ENCODE data around the gene TBX18. TPM values are rescaled to one million over a fixed set of nuclear protein-coding genes. Genes with fewer than 3 reads are reported as not detected.

The TBX18 gene
- total RNA-seq, 1 experiment from 2014 or later: not detected

DNA sequence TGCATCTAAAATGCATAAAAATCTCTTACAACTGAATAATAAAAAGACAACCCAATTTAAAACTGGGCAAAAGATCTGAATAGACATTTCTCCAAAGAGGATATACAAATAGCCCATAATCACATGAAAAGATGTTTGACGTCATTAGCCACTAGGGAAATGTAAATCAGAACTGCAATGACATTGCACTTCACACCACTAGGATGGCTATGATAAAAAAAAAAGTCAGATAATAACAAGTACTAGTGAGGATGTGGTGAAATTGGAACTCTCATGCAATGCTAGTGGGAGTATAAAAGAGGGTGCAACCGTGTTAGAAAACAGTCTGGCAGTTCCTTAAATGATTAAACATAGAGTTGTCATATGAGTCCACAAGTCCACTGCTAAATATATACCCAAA lies 24.3 kb upstream of the TBX18 start:
- no peaks in the 10 kb centered on the region for H3K9me3 ChIP-seq
- H3K4me3 Mint-ChIP-seq (ENCODE audit: unreplicated experiment): no peak overlapping the region
- H3K27ac Mint-ChIP-seq (ENCODE audit: unreplicated experiment): no peak overlapping the region
- no peaks in the 10 kb centered on the region for H3K9me3 Mint-ChIP-seq (ENCODE audit: unreplicated experiment)
- H3K4me3 ChIP-seq (ENCODE audit: low read depth, low read length): no peak overlapping the region
- H3K27me3 ChIP-seq (replicated peaks; ENCODE audit: control insufficient read depth, insufficient read depth, low read length): no peaks in the 10 kb centered on the region
- intact Hi-C loops (cut with micrococcal nuclease; ENCODE audit: unreplicated experiment): no loop called here
- H3K27me3 Mint-ChIP-seq (ENCODE audit: insufficient read depth, unreplicated experiment): peaks cover 5% of the 10 kb centered on the region
- H3K36me3 Mint-ChIP-seq (ENCODE audit: insufficient read depth, unreplicated experiment): no peaks in the 10 kb centered on the region
- TF ChIP-seq, protein P1, sequence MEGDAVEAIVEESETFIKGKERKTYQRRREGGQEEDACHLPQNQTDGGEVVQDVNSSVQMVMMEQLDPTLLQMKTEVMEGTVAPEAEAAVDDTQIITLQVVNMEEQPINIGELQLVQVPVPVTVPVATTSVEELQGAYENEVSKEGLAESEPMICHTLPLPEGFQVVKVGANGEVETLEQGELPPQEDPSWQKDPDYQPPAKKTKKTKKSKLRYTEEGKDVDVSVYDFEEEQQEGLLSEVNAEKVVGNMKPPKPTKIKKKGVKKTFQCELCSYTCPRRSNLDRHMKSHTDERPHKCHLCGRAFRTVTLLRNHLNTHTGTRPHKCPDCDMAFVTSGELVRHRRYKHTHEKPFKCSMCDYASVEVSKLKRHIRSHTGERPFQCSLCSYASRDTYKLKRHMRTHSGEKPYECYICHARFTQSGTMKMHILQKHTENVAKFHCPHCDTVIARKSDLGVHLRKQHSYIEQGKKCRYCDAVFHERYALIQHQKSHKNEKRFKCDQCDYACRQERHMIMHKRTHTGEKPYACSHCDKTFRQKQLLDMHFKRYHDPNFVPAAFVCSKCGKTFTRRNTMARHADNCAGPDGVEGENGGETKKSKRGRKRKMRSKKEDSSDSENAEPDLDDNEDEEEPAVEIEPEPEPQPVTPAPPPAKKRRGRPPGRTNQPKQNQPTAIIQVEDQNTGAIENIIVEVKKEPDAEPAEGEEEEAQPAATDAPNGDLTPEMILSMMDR (IDR thresholded peaks at IDR 0.05; ENCODE audit: insufficient read depth in 1 of 2, low read depth in 1 of 2, low read length in 1 of 2, severe bottlenecking in 1 of 2, unreplicated experiment in 1 of 2): no peak
- DNase-seq: no peak
- no peaks in the 10 kb centered on the region for H3K4me1 Mint-ChIP-seq (ENCODE audit: low read depth, unreplicated experiment)
- no peaks in the 10 kb centered on the region for H3K4me1 ChIP-seq
- POLR2A ChIA-PET: no interaction called here
- CTCF ChIA-PET: no interaction called here
- no TSS peak for BruUV-seq (replicated peaks)
- no peaks in the 10 kb centered on the region for H3K36me3 ChIP-seq (ENCODE audit: control insufficient read depth, insufficient read depth, low read length)

DNA sequence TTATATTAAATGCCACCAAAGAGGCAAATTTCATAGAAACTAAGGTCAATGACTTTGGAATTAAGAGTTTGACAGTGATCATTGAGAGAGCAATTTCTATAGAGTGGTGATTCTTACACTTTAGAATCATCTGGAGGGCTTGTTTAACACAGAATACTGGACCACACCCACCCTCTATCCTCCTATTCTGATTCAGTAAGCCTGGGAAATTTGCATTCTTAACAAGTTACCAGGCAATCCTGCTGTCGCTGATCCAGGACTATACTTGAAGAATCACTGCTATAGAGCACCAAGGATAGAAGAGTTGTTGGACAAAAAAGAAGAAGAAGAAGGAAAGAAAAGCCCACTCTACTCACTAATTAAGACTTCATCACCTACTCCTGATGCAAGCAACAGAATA lies 21.3 kb upstream of the TBX18 start:
- intact Hi-C loops (cut with micrococcal nuclease; ENCODE audit: unreplicated experiment): no loop called here
- Mint-ChIP-seq H3K27me3 (ENCODE audit: insufficient read depth, unreplicated experiment) (peaks cover 4% of the 10 kb centered on the region), H3K27ac (ENCODE audit: unreplicated experiment) (no peak overlapping the region), H3K4me3 (ENCODE audit: unreplicated experiment) (no peak overlapping the region), H3K36me3 (ENCODE audit: insufficient read depth, unreplicated experiment) (no peaks in the 10 kb centered on the region), H3K9me3 (ENCODE audit: unreplicated experiment) (no peaks in the 10 kb centered on the region), H3K4me1 (ENCODE audit: low read depth, unreplicated experiment) (no peaks in the 10 kb centered on the region)
- no peaks in the 10 kb centered on the region for H3K36me3 ChIP-seq (ENCODE audit: control insufficient read depth, insufficient read depth, low read length)
- no peaks in the 10 kb centered on the region for H3K9me3 ChIP-seq
- H3K27me3 ChIP-seq (replicated peaks; ENCODE audit: control insufficient read depth, insufficient read depth, low read length): no peaks in the 10 kb centered on the region
- no peak overlapping the region for H3K4me3 ChIP-seq (ENCODE audit: low read depth, low read length)
- ChIA-PET CTCF (no interaction called here), POLR2A (no interaction called here)
- no peak for DNase-seq
- BruUV-seq (replicated peaks): no TSS peak
- TF ChIP-seq, protein P1 (IDR thresholded peaks at IDR 0.05; ENCODE audit: insufficient read depth in 1 of 2, low read depth in 1 of 2, low read length in 1 of 2, severe bottlenecking in 1 of 2, unreplicated experiment in 1 of 2): no peak
- no peaks in the 10 kb centered on the region for H3K4me1 ChIP-seq

DNA sequence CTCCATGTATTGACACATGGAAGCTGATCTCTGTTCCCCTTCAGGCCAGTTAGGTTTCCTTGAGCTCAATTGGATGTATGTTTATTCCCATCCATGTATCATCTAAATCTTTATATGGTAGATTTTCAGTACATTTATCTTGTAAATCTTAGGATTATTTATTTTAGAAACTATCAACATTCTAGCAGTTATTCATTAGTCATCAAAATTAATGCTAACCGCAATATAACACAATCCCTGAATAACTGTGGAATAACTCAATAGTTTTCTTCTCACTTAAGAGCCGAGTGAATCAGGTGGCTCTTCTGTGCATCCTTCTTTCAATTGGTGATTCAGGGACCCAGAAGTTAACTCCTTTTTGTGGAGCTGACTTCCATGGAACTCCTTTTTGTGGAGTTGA lies 15.5 kb upstream of the TBX18 start:
- no peak for DNase-seq
- Histone ChIP-seq H3K27me3 (replicated peaks; ENCODE audit: control insufficient read depth, insufficient read depth, low read length) (no peaks in the 10 kb centered on the region; the same call in 1 of the 2 replicates), H3K36me3 (ENCODE audit: control insufficient read depth, insufficient read depth, low read length) (no peaks in the 10 kb centered on the region), H3K4me3 (ENCODE audit: low read depth, low read length) (no peak overlapping the region), H3K9me3 (no peaks in the 10 kb centered on the region), H3K4me1 (no peaks in the 10 kb centered on the region)
- Mint-ChIP-seq H3K4me1 (ENCODE audit: low read depth, unreplicated experiment) (no peaks in the 10 kb centered on the region), H3K27ac (ENCODE audit: unreplicated experiment) (no peak overlapping the region), H3K36me3 (ENCODE audit: insufficient read depth, unreplicated experiment) (no peaks in the 10 kb centered on the region), H3K27me3 (ENCODE audit: insufficient read depth, unreplicated experiment) (peaks cover 15% of the 10 kb centered on the region), H3K4me3 (ENCODE audit: unreplicated experiment) (no peak overlapping the region), H3K9me3 (ENCODE audit: unreplicated experiment) (no peaks in the 10 kb centered on the region)
- ChIA-PET POLR2A (no interaction called here), CTCF (no interaction called here)
- TF ChIP-seq, protein P1 (IDR thresholded peaks at IDR 0.05; ENCODE audit: insufficient read depth in 1 of 2, low read depth in 1 of 2, low read length in 1 of 2, severe bottlenecking in 1 of 2, unreplicated experiment in 1 of 2): no peak
- no TSS peak for BruUV-seq (replicated peaks)
- intact Hi-C loops (cut with micrococcal nuclease; ENCODE audit: unreplicated experiment): no loop called here
